ENCODE results near the gene PRKRA. TPM values are rescaled to one million over a fixed set of nuclear protein-coding genes. Genes with fewer than 3 reads are reported as not detected.
A peak's percentile ranks its signal among the peaks of the same experiment; 100 is the strongest.

PRKRA gene
- total RNA-seq, 1 experiment from 2014 or later, result 49.8 TPM

GRCh38 chr2:178404368-178404767 is 46.6 kb downstream of the PRKRA start:
- BruUV-seq (replicated peaks), result no TSS peak
- DNase-seq (ENCODE audit: low read depth, low spot score) (no peak), ATAC-seq (0 out of 2 replicates have a peak, but pooled peaks have one; percentile 54)
- H4K20me1 ChIP-seq (ENCODE audit: insufficient read depth), result 0 out of 2 replicates have a peak, but pooled peaks cover 4% of the 10 kb centered on the region
- H3K9ac ChIP-seq (ENCODE audit: low read length), result no peak overlapping the region
- ChIA-PET CTCF (interaction anchor here (1.2 to 5.0 kb wide), 3 partner anchors 10 to 293 kb away, joined by 4 to 22 read pairs (median 5); no protein-coding TSS in a partner anchor), POLR2A (interaction anchor here (1.6 kb wide), 1 partner anchor 10 kb away, joined by 7 read pairs; no protein-coding TSS in a partner anchor), RAD21 (ENCODE audit: low non-redundant PET in 1 of 2, low total read pairs in 2 of 2, uncharacterized antibody in 2 of 2, unreplicated experiment in 2 of 2) (no interaction called here)
- no peaks in the 10 kb centered on the region for H3K9me2 ChIP-seq (ENCODE audit: insufficient read depth)
- intact Hi-C loops (cut with micrococcal nuclease), result no loop called here
- no peak overlapping the region for H2AFZ ChIP-seq (ENCODE audit: low read depth, low read length, poor library complexity, severe bottlenecking)
- no peaks in the 10 kb centered on the region for H3K27me3 ChIP-seq (ENCODE audit: insufficient read depth, low read length)
- no peak overlapping the region for H3K4me2 ChIP-seq (ENCODE audit: low read length)
- H3K4me1 ChIP-seq (ENCODE audit: control insufficient read depth in 1 of 2, insufficient read depth in 2 of 2, low read length in 2 of 2), result no peaks in the 10 kb centered on the region
- H3K4me3 ChIP-seq (replicated peaks in 1 of 2; ENCODE audit: low read depth in 1 of 2, low read length in 2 of 2), result no peak overlapping the region
- H3K27ac ChIP-seq (ENCODE audit: low read depth, low read length), result no peak overlapping the region
- H3K36me3 ChIP-seq (ENCODE audit: control insufficient read depth in 1 of 2, insufficient read depth in 2 of 2, low read length in 2 of 2), result no peaks in the 10 kb centered on the region
- TF ChIP-seq EGR1 (IDR thresholded peaks at IDR 0.05; ENCODE audit: low read depth), result no peak
- TF ChIP-seq CTCF (IDR thresholded peaks at IDR 0.05 in 2 of 3, conservative IDR thresholded peaks at IDR 0.05 in 1 of 3; ENCODE audit: borderline replicate concordance in 1 of 3, insufficient read depth in 1 of 3, low read depth in 2 of 3, low read length in 2 of 3), result no peak
- no peak for TF ChIP-seq SP1 (IDR thresholded peaks at IDR 0.05; ENCODE audit: low read depth)
- no peak for TF ChIP-seq JUND (IDR thresholded peaks at IDR 0.05)
- no peak for TF ChIP-seq POLR2AphosphoS5 (IDR thresholded peaks at IDR 0.05; ENCODE audit: low read depth, low read length)
- no peak for TF ChIP-seq CEBPB (IDR thresholded peaks at IDR 0.05; ENCODE audit: low read depth)
- no peak for TF ChIP-seq ATF3 (IDR thresholded peaks at IDR 0.05)
- TF ChIP-seq EZH2phosphoT487 (IDR thresholded peaks at IDR 0.05; ENCODE audit: borderline replicate concordance), result no peak
- no peak for TF ChIP-seq MAX (IDR thresholded peaks at IDR 0.05)
- TF ChIP-seq EZH2 (IDR thresholded peaks at IDR 0.05), result no peak
- H3K9me3 ChIP-seq (ENCODE audit: control insufficient read depth in 1 of 2, insufficient read depth in 1 of 2, low read depth in 1 of 2, low read length in 2 of 2), result no peaks in the 10 kb centered on the region
- H3K79me2 ChIP-seq (ENCODE audit: insufficient read depth, low read length), result no peaks in the 10 kb centered on the region
